ENCODE data around the gene ATF6B.

The ATF6B gene

GRCh38 chr6:32096087-32096393 is 32.0 kb downstream of the ATF6B start:
- TF ChIP-seq, protein P1, sequence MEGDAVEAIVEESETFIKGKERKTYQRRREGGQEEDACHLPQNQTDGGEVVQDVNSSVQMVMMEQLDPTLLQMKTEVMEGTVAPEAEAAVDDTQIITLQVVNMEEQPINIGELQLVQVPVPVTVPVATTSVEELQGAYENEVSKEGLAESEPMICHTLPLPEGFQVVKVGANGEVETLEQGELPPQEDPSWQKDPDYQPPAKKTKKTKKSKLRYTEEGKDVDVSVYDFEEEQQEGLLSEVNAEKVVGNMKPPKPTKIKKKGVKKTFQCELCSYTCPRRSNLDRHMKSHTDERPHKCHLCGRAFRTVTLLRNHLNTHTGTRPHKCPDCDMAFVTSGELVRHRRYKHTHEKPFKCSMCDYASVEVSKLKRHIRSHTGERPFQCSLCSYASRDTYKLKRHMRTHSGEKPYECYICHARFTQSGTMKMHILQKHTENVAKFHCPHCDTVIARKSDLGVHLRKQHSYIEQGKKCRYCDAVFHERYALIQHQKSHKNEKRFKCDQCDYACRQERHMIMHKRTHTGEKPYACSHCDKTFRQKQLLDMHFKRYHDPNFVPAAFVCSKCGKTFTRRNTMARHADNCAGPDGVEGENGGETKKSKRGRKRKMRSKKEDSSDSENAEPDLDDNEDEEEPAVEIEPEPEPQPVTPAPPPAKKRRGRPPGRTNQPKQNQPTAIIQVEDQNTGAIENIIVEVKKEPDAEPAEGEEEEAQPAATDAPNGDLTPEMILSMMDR (IDR thresholded peaks at IDR 0.05; ENCODE audit: insufficient read depth, low read depth, low read length, missing control alignments) = no peak
- no peak for DNase-seq (ENCODE audit: low read depth)
- no peak overlapping the region for H3K4me3 ChIP-seq (ENCODE audit: low read depth, low read length)

GRCh38 chr6:32095338-32096086 is 32.5 kb downstream of the ATF6B start:
- no peak overlapping the region for H3K4me3 ChIP-seq (ENCODE audit: low read depth, low read length)
- no peak for DNase-seq (ENCODE audit: low read depth)
- TF ChIP-seq, protein P1 (IDR thresholded peaks at IDR 0.05; ENCODE audit: insufficient read depth, low read depth, low read length, missing control alignments) = no peak

GRCh38 chr6:32092760-32093497 is 35.1 kb downstream of the ATF6B start:
- DNase-seq (ENCODE audit: low read depth) = no peak
- TF ChIP-seq, protein P1 (IDR thresholded peaks at IDR 0.05; ENCODE audit: insufficient read depth, low read depth, low read length, missing control alignments) = no peak
- no peak overlapping the region for H3K4me3 ChIP-seq (ENCODE audit: low read depth, low read length)

- no peak for DNase-seq (ENCODE audit: low read depth)
- TF ChIP-seq, protein P1 (IDR thresholded peaks at IDR 0.05; ENCODE audit: insufficient read depth, low read depth, low read length, missing control alignments) = no peak
- no peak overlapping the region for H3K4me3 ChIP-seq (ENCODE audit: low read depth, low read length)
These were observed 38.8 kb downstream of the ATF6B start for GRCh38 chr6:32089082-32089828.

GRCh38 chr6:32088487-32089049 is 39.5 kb downstream of the ATF6B start:
- H3K4me3 ChIP-seq (ENCODE audit: low read depth, low read length) = no peak overlapping the region
- TF ChIP-seq, protein P1 (IDR thresholded peaks at IDR 0.05; ENCODE audit: insufficient read depth, low read depth, low read length, missing control alignments) = no peak
- no peak for DNase-seq (ENCODE audit: low read depth)

- H3K4me3 ChIP-seq (ENCODE audit: low read depth, low read length) = no peak overlapping the region
These were observed 40.2 kb downstream of the ATF6B start for GRCh38 chr6:32087574-32088486.

More at GRCh38 chr6:32087574-32088486, 40.2 kb downstream of the ATF6B start:
- TF ChIP-seq, protein P1 (IDR thresholded peaks at IDR 0.05; ENCODE audit: insufficient read depth, low read depth, low read length, missing control alignments) = peak; percentile 65
- DNase-seq (ENCODE audit: low read depth) = peak; percentile 84

All from GM12865 (cell line).